Thoracic aorta (tissue), 2 donors: Measurements from ENCODE around the gene TEAD4. TPM values are rescaled to one million over a fixed set of nuclear protein-coding genes. Genes with fewer than 3 reads are reported as not detected.

Source experiments
- ATAC-seq: fragments of 150-250 bp; one replicate; pipeline ENCODE4 v1.8.0; 2017; ENCODE audit warnings: low read depth; ENCODE audit not compliant: insufficient number of reproducible peaks, low FRiP score
- DNase-seq: peaks from one replicate; pipeline ENCODE4 v3.0.0-alpha.2; 2020; ENCODE audit warnings: low spot score
- H3K27ac ChIP-seq, 2 donors: fragments of 200-600 bp; sonication (generic); 1 replicate in 1 of 2; 2 replicates in 1 of 2; pipeline ENCODE4 v1.5.1; 2016; ENCODE audit warnings: mild to moderate bottlenecking in 2 of 2, moderate library complexity in 2 of 2
- H3K27me3 ChIP-seq: fragments of 200-600 bp; sonication (generic); replicated peaks from 2 replicates; pipeline ENCODE4 v1.6.0; 2016; ENCODE audit warnings: mild to moderate bottlenecking; ENCODE audit not compliant: insufficient read depth
- H3K36me3 ChIP-seq: fragments of 200-600 bp; sonication (generic); one replicate; pipeline ENCODE4 v1.5.1; 2016
- H3K4me1 ChIP-seq, 2 donors: fragments of 200-600 bp; sonication (generic); 1 replicate in 1 of 2; 2 replicates in 1 of 2; pipeline versions ENCODE4 v1.5.1 to v1.6.0; 2016; ENCODE audit warnings: low read depth in 2 of 2, mild to moderate bottlenecking in 1 of 2; ENCODE audit not compliant: control insufficient read depth in 1 of 2
- H3K4me3 ChIP-seq: fragments of 200-600 bp; sonication (generic); 2 replicates; pipeline ENCODE4 v1.5.1; 2016; ENCODE audit warnings: mild to moderate bottlenecking
- H3K9me3 ChIP-seq: fragments of 200-600 bp; sonication (generic); 2 replicates; pipeline ENCODE4 v1.5.1; 2016
- total RNA-seq, 2 donors: library from RNA; depleted of rRNA; stranded (reverse); fragments of >200 nt; gene quantifications; one replicate each; pipeline versions ENCODE4 v1.1.0 to v1.2.3, GENCODE V29; 2016
- TF ChIP-seq, protein P1 (sequence below): fragments of 200-600 bp; sonication (generic); IDR thresholded peaks from one replicate; pipeline ENCODE4 v1.5.1; 2019; ENCODE audit warnings: antibody characterized with exemption

TEAD4 gene
- total RNA-seq, 2 donors from 2014 or later: 42.5 to 62.6 TPM

DNA sequence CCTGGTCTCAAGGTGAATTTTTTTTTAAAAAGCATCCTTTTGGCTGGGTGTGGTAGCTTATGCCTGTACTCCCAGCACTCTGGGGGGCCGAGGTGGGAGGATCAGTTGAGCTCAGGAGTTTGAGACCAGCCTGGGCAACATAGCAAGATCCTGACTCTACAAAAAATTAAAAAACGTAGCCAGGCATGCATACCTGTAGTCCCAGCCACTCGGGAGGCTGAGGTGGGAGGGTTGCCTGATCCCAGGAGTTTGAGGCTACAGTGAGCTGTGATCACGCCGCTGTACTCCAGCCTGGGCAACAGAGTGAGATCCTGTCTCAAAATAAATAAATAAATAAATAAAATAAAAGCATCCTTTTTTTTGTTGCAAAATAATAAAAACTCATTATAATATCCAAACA, 130.4 kb downstream of the TEAD4 start:
- Histone ChIP-seq H3K36me3 (peaks cover 3% of the 10 kb centered on the region), H3K4me1 (peaks cover 3 to 24% of the 10 kb centered on the region in 2 donors), H3K27ac (no peak overlapping the region), H3K27me3 (no peaks in the 10 kb centered on the region), H3K4me3 (no peak overlapping the region), H3K9me3 (no peaks in the 10 kb centered on the region)
- TF ChIP-seq, protein P1, sequence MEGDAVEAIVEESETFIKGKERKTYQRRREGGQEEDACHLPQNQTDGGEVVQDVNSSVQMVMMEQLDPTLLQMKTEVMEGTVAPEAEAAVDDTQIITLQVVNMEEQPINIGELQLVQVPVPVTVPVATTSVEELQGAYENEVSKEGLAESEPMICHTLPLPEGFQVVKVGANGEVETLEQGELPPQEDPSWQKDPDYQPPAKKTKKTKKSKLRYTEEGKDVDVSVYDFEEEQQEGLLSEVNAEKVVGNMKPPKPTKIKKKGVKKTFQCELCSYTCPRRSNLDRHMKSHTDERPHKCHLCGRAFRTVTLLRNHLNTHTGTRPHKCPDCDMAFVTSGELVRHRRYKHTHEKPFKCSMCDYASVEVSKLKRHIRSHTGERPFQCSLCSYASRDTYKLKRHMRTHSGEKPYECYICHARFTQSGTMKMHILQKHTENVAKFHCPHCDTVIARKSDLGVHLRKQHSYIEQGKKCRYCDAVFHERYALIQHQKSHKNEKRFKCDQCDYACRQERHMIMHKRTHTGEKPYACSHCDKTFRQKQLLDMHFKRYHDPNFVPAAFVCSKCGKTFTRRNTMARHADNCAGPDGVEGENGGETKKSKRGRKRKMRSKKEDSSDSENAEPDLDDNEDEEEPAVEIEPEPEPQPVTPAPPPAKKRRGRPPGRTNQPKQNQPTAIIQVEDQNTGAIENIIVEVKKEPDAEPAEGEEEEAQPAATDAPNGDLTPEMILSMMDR: no peak
- ATAC-seq (no peak), DNase-seq (no peak)

Other genes with a start within 250 kb of the TEAD4 start
- gene FKBP4, start 164.4 kb upstream of the TEAD4 start, total RNA-seq: 10 to 100 TPM; 26.6 to 30.5 TPM
- 10 to 100 TPM; 33.8 to 38.4 TPM for gene ITFG2, start 146.7 kb upstream of the TEAD4 start, total RNA-seq
- 1 to 10 TPM; 4.9 to 8.1 TPM for gene NRIP2, start 124.4 kb upstream of the TEAD4 start, total RNA-seq
- gene TEX52, start 102.4 kb upstream of the TEAD4 start, total RNA-seq: not detected
- gene FOXM1, start 82.2 kb upstream of the TEAD4 start, total RNA-seq: 1 to 10 TPM in 1 of 2 donors, not detected in 1; 2.2 TPM
- 10 to 100 TPM in 1 of 2 donors, 1 to 10 TPM in 1; 9.6 to 10.8 TPM for gene RHNO1, start 82.2 kb upstream of the TEAD4 start, total RNA-seq
- gene TULP3, start 68.5 kb upstream of the TEAD4 start, total RNA-seq: 10 to 100 TPM; 28.4 to 30.8 TPM
- 10 to 100 TPM; 39.5 to 50.2 TPM for gene TSPAN9, start 118.0 kb downstream of the TEAD4 start, total RNA-seq